NCI-H2029 treated with DMSO at 0.1 percent for 48 hours (cell line): ENCODE data around the gene PAFAH2.

Experiments used
- DNase-seq: peaks from one replicate; lab custom pipeline; 2025; lab: John Stamatoyannopoulos, UW

PAFAH2 gene

DNA sequence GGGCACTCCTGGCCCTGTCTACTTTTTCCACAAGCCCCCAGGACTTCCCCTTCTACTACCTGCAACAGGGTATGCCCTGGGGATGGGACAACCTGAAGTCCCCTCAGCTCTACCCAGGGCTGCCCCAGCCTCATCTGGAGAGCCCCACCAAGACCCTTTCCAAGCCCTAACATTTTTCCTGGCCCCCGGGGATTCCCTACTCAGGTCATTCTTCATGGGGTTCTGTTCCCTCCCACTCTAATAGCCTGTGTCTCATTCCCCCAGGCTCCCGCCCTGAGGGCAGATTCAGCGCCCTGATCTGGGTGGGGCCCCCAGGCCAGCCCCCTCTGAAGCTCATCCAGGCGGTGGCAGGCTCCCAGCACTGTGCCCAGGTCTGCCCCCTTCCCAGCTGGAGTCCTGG lies 33.3 kb upstream of the PAFAH2 start:
- DNase-seq = no peak

DNA sequence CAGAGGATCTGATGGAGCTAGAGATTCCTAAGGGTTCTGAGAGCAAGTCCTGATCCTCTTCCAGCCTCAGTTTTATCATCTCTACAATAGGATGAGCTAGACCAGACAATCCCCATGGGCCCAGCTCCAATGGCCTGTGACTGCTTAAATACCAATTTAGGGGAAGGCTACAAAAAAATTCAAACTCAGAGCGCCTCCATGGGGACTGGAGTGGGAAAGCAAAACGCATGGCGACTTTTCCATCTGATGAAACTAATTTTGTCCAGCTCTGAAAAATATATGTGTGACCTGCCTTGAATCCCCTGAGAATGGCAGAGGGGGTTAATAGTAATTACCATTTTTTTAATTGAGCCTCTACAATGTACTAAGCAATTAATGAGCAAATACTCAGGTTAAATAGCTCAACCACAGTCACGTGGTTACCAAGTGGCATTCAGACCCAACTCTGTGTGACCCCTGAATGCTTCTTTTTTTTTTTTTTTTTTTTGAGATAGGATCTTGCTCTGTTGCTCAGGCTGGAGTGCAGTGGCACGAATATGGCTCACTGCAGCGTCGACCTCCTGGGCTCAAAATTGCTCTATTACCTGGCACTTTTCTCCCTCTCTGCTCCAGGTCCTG lies 32.1 kb upstream of the PAFAH2 start:
- no peak for DNase-seq

GRCh38 chr1:26029054-26029863 lies 31.4 kb upstream of the PAFAH2 start:
- no peak for DNase-seq

GRCh38 chr1:26028490-26028980 lies 30.7 kb upstream of the PAFAH2 start:
- DNase-seq = no peak

GRCh38 chr1:26027716-26028489 lies 30.0 kb upstream of the PAFAH2 start:
- DNase-seq = no peak

GRCh38 chr1:26025517-26025916 lies 27.7 kb upstream of the PAFAH2 start:
- DNase-seq = no peak

GRCh38 chr1:26025060-26025459 lies 27.2 kb upstream of the PAFAH2 start:
- no peak for DNase-seq

- no peak for DNase-seq
Measured at GRCh38 chr1:26023826-26024225, 26.0 kb upstream of the PAFAH2 start.

GRCh38 chr1:26023009-26023408 lies 25.1 kb upstream of the PAFAH2 start:
- no peak for DNase-seq

DNA sequence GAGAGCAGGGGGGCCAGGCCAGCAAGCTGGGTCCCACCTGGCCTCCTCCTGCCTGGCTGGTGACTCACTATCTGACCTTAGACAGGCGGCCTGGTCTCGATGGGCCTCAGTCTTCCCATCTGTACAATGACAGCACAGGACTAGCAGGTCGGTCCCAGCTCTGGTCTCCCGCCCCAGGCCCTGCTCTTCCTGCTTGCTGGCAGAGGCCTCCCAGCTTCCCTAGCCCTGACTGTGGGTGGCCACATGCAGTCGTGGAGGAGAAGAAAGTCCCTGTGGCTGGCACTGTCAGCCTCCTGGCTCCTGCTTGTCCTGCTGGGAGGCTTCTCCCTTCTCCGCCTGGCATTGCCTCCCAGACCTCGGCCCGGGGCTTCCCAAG lies 24.5 kb upstream of the PAFAH2 start:
- no peak for DNase-seq

GRCh38 chr1:26021647-26022403 lies 24.0 kb upstream of the PAFAH2 start, which contains the start of gene EXTL1:
Gene EXTL1 (plus strand): TSS chr1:26021775. CDS start chr1:26022647, 872 bp downstream.
- DNase-seq = no peak

GRCh38 chr1:26020941-26021646 lies 23.2 kb upstream of the PAFAH2 start:
- DNase-seq = no peak

- DNase-seq = no peak
Measured at GRCh38 chr1:26020330-26020768, 22.5 kb upstream of the PAFAH2 start.

DNA sequence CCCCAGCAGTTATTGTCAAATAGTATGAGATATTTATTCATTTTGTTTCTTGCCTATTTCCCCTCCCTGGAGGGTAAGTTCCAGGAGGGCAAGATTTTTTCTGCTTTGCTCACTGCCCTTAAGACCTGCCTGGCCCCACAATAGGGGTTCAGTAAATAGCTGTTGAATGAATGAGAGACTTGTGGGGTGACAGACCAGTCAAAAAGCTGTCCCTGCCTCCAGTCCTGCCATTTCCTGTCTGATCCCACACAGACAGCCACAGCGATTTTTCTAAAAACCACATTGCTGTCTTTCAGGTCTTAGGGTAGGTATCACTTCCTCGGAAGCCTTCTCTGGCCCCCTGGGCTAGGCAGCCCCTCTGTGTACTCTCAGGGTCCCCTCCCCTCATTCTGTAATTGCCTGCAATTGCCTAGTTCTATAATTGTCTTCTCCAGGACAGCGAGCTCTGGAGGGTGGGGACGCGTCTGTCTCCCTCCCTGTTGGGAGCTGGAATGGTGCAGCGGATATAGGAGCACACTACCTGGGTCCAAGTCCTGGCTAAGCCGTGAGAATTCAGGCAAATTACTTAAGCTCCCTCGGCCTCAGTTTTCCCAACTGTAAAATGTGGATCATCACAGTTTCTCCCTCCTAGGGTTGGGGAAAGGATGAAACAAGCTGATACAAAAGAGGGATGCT lies 21.9 kb upstream of the PAFAH2 start:
- no peak for DNase-seq

DNA sequence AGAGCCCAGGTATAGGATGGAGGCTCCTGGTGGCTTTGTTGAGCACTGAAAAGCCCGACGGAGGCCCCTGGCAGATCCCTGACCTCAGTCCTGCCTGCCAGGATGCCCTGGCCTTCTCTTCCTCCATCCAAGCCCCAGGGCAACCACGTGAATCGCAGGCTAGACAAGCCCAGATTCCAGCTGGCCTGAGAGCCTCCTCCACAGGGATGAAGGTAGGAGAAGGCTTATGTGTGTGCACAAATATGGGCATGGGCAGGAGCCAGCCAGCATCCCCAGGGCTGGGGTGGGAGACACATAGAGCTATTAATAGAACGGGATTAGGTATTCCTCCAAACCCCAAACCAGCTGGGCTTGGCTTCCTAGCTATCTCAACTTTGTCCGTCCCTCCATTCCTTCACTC lies 19.7 kb upstream of the PAFAH2 start:
- DNase-seq = no peak

- no peak for DNase-seq
Measured at GRCh38 chr1:26016953-26017545, 19.2 kb upstream of the PAFAH2 start.

- no peak for DNase-seq
Measured at GRCh38 chr1:26016258-26016952, 18.5 kb upstream of the PAFAH2 start.

- DNase-seq = no peak
Measured at GRCh38 chr1:26015358-26015757, 17.5 kb upstream of the PAFAH2 start.

GRCh38 chr1:26014179-26014578 lies 16.3 kb upstream of the PAFAH2 start:
- no peak for DNase-seq

- no peak for DNase-seq
Measured at GRCh38 chr1:26012864-26013263, 15.0 kb upstream of the PAFAH2 start.
